NCI-H345 (cell line): ENCODE data around the gene ANKRD33B.

ENCODE experiments used
- DNase-seq: peaks from one replicate; lab custom pipeline; 2025; lab: John Stamatoyannopoulos, UW

ANKRD33B gene

GRCh38 chr5:10579536-10580521 is 16.0 kb downstream of the ANKRD33B start:
- no peak for DNase-seq

DNA sequence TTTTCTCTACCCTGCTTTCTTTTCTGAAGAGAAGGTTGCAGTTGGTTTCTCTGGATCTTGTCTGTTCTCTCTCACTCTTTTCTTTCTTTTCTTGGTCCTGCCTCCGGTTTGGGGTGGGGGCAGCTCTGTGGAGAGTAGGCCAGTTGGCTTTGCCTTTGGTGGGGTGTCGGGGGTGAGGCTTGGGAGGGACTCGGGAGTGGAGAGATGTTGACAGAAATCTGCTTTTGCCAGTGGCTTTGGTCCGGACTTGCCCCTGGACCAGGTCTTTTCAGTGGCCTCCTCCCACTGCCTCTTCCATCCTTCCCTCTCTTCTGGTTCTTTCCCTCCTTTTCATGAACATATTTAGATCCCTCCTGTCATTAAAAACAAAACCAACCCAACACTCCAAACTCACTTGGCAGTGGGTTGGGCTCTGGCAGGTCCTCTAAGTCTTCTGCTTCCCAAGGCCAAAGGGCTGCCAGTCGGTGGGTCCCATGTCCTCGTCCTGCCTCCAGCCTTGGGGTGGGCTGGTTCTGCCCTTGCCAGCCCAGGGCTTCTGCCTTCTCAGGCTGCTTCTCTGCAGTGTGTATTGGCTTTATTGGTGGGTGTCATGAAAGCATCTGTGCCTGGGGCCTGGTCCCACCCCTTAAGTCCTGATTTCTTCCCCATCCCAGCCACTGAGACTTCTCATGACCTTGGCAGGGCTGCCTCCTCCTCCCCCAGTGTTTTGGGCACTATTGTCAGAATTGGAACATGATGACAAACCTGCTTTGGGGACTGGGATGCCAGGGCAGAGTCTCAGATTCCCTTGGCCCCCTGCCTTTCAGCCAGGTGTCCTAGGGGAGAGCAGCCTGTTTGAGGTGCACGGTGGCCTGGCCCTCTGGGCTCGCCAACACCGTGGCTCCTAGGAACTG is 16.9 kb downstream of the ANKRD33B start:
- no peak for DNase-seq

GRCh38 chr5:10581424-10581748 is 17.5 kb downstream of the ANKRD33B start:
- DNase-seq: no peak

DNA sequence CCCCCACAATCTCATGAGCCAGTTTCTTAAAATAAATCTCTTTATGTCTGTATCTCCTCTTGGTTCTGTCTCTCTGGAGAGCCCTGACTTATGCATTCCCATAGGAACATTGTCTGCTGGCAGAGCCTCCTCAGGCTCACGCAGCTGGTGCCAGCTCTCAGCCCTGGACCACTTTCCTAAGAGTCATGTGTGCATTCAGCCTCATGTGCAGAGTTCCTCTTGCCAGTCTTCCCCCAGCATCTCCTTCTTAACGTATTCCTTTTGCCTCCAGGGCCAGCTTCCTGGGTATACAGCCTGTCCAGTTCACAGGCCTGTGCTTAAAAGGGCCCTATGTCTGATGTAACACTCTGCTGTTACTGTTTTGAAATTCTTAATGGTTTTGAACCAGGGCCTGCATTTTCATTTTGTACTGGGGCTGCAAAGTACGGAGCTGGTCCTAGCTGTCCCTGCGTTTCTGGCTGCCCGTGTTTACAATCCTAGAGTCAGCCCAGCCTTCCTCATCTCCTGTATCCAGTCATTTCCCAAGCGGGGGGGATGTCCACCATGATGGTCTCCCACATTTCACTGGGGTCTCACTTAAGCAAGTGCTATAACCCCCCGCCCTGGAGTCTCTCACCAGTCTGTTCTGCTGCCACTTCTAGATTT is 18.1 kb downstream of the ANKRD33B start:
- no peak for DNase-seq

DNA sequence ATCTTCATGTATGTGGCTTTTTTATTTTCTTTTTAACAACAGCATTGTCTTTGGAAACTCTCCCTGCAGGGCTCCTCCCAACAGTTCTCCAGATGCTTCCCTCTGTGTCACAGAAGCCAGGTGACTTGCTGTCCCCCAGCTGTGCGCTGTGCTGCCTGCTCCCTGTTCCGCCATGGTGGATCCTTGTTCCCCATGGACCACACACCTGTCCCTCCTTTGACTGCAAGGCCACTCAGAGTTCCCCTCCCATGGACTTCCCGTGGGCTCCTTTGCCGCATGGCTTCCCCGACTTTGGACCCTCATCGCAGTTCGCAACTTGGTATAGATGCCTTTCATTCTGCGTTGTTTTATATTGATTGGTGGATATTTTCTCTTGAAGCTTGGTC is 18.6 kb downstream of the ANKRD33B start:
- no peak for DNase-seq

DNA sequence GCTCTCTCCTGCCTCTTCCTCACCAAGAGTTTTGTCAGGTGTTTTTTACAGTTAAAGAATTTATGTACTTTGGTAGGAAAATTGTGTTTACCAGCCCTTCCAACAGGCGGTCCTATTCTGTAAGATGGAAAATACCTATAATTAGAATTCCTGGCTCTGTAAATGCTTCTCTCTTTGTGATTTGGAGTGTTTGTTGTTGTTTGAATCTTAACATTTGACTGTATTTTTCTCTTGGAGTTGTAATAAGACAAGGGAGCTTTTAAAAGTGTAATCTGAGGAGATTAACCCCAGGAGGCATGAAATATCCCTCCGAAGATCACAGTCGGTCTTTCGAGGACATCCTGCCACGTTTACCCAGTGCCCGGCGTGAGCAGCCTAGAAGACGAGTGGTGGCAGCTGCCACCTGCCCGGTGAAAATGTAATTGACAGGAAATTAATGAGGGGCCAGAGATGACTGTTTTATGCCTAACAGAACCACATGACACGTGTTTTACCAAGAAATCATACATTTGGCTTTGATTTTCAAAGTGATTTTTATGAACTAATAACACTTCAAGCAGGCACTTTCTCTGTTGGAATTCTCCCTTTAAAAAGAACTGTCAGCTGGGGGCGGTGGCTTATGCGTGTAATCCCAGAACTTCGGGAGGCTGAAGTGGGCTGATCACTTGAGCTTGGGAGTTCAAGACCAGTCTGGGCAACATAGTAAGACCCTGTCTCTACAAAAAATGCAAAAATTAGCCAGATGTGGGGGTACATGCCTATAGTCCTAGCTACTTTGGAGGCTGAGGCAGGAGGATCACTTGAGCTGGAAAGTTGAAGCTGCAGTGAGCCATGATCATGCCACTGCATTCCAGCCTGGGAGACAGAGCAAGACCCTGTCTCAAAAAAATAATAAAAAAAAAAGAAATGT is 20.0 kb downstream of the ANKRD33B start:
- peak; percentile 16 for DNase-seq

GRCh38 chr5:10584714-10585517 is 21.0 kb downstream of the ANKRD33B start:
- no peak for DNase-seq

- no peak for DNase-seq
These were observed 21.6 kb downstream of the ANKRD33B start for GRCh38 chr5:10585518-10585915.

DNA sequence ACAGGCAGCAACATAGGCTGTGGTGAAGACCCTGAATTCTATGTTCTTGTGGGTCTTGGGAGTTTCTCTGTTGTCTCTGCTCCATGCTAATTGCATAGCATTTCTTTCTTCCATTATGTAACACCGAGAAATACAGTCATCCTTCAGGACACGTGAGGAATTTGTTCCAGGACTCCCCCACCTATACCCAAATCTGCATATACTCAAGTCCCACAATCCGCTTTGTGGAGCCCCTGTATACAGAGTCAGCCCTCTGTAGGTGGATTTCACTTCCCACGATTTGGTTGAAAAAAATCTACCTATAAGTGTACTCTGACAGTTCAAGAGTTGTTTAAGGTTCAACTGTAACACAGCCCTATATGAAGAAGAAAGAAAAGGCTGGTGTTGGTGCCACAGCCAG is 22.1 kb downstream of the ANKRD33B start:
- DNase-seq: no peak

DNA sequence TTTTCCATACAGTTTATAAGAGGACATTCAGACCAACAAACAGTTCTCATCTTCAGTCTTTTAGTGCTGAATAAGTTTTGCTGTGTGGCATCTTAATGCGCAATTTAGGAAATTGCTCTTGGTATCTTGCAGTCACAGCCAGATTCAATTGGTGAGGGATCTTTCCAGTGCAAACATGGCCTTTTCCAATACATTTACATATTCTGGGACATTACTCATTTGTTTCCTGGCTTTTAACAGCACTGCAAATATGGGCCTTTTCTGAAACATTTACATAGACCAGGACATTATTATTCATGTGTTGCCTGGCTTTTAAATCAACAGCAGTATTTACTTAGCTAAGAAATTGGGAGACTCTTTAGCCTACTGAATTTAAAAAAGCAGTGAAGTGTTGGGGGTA is 22.7 kb downstream of the ANKRD33B start:
- DNase-seq: no peak

DNA sequence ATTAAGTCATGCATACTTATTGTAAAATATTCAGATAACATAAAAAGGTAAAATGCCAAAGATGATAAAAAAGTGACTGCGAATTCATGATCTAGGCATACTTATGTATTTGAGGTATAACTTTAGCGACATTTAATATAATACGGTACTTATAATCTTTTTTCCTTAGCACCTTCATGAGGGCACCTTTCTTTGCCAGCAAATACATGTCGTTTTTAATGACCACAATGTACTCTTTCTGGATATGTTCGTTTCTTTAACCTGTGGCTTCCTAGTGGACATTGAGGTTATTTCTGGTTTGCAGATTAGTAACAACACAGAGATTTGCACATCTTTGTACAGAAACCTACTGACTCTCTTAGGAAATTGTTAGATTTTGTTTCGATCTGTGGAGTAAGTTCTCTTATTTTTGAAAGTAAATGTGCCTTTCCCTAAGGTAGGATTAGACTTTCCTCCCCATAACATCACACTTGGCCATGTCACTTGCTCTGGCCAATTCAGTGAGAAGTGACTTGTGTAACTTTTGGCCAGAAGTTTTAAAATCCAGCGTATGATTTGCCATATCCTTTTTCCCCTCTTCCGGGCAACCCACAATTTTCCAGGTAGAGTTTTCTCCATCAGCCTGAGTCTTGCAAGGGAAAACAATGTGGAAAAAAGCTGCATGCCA is 24.4 kb downstream of the ANKRD33B start:
- no peak for DNase-seq

DNA sequence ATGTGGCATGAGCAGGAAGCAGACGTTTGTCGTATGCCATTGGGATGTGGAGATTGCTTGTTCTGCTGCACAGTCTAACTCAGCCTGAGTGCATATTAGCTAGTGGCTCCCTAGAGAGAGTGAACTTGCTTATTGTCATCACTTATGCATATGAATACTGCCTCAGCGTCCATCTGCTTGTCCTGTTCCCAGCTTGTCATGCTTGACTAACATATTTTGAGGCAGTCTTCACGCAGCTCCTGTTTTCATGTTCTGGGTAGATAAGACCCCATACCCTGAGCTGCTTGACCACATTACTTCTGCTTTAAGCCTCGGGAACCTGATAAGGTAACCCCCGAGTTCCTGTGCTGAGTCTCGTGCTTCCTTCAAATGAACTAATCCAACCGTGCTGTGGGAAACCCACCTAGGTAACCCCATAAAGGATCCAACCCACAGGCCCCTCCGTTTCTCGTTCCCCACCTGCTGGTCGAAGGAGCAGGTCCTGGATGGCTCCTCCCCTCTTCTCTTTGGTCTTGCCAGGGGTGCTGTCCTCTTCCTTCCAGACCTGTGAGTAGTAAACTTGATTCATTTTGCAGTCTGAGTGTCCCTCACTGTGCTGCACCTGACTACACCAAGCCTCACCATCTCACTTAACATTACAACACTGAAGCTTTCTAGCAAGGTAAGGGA is 25.0 kb downstream of the ANKRD33B start:
- peak; percentile 16 for DNase-seq

GRCh38 chr5:10590226-10590999 is 26.5 kb downstream of the ANKRD33B start:
- DNase-seq: no peak

- no peak for DNase-seq
These were observed 27.3 kb downstream of the ANKRD33B start for GRCh38 chr5:10591159-10591558.

GRCh38 chr5:10591966-10592365 is 28.1 kb downstream of the ANKRD33B start:
- no peak for DNase-seq

GRCh38 chr5:10592601-10593000 is 28.7 kb downstream of the ANKRD33B start:
- no peak for DNase-seq

DNA sequence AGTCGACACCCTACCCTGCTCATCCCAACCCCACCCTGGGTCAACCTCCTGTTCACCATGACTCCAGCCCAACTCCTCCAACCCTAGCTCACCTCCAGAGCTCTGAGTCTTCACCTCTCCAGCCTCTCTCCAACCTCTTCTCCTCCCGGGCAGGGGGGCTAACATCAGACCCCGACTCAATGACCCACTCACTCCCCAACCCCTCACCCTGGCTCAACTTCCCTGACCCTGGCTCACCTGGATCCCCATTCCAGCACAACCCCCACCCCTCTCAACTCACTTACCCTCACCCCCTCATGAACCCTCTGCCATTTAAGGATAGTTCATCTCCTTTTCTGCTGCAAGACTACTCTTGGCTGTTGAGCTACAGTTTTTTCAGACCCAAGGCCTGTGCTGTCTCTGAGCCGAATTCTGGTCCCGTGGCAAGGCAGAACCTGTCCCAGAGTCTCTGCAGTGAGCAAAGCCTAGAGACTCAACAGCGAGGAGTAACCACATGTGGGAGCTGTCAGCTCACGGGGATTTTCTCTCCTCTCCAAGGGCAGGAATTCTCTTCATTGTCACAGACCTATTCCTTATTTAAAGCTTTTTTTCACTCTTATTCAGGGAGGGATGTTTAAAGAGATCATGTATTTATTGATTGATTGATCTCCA is 29.8 kb downstream of the ANKRD33B start:
- DNase-seq: no peak

DNA sequence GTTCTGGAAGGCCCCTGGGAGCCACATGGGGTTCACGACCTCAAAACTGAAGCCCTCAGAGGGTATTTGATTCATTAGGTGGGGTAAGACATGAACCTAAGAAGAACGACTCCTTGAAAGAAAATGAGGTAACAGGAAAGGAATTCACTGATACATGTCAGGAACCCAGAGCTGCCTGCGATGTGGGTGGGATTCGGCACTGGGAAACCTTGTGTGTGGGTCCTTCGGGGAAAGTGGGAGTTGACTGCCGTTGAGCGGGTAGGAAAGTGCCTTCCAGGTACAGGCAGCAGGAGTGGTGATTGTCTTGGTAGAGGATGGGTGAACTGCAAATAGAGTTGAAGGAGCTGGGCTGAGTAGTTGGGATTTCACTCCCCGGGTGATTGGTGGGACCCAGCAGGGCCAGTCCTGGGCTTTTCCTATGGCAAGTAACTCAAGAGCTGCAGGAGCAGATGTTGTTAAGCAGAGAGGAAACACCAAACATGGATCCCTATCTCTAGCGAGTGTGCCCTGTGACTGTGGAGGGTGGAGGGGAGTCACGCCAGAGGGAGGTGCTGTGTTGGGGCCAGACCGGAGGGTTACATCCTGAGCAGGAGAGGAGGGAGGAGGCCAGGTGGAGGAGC is 30.8 kb downstream of the ANKRD33B start:
- no peak for DNase-seq
